ENCODE results near the gene NDOR1.

Gene NDOR1

GRCh38 chr9:137243626-137244485 is 38.4 kb downstream of the NDOR1 start:
- Histone ChIP-seq H2AFZ (ENCODE audit: low read depth, low read length, severe bottlenecking) (no peak overlapping the region), H3K9ac (ENCODE audit: low read length) (no peak overlapping the region), H3K79me2 (ENCODE audit: insufficient read depth, low read length) (peaks cover 15% of the 10 kb centered on the region), H3K9me3 (ENCODE audit: insufficient read depth, low read length) (no peaks in the 10 kb centered on the region), H3F3A (ENCODE audit: insufficient read depth) (peaks cover 7% of the 10 kb centered on the region; the same call in 1 of the 2 replicates), H3K27me3 (ENCODE audit: low read length) (no peaks in the 10 kb centered on the region), H3K4me2 (ENCODE audit: low read depth, low read length, poor library complexity, severe bottlenecking) (no peak overlapping the region), H3K36me3 (ENCODE audit: low read length) (peaks cover 8% of the 10 kb centered on the region; the same call in 1 of the 2 replicates), H3K27ac (ENCODE audit: low read depth, low read length) (no peak overlapping the region), H4K20me1 (ENCODE audit: low read depth, low read length) (peaks cover 9% of the 10 kb centered on the region; the same call in 1 of the 2 replicates), H3K4me3 (ENCODE audit: insufficient read depth, low read length, poor library complexity, severe bottlenecking) (no peak overlapping the region), H3K9me2 (replicated peaks; ENCODE audit: insufficient read depth, low read length) (no peaks in the 10 kb centered on the region)
- TF ChIP-seq EZH2phosphoT487 (conservative IDR thresholded peaks at IDR 0.05; ENCODE audit: low read length) (no peak), CTCF (IDR thresholded peaks at IDR 0.05; ENCODE audit: insufficient read depth, low read length, poor library complexity, severe bottlenecking) (no peak)

- Histone ChIP-seq H3K27me3 (ENCODE audit: low read length) (no peaks in the 10 kb centered on the region), H3K4me2 (ENCODE audit: low read depth, low read length, poor library complexity, severe bottlenecking) (no peak overlapping the region), H3K79me2 (ENCODE audit: insufficient read depth, low read length) (peaks cover 15% of the 10 kb centered on the region), H2AFZ (ENCODE audit: low read depth, low read length, severe bottlenecking) (no peak overlapping the region), H4K20me1 (ENCODE audit: low read depth, low read length) (peaks cover 9% of the 10 kb centered on the region; the same call in 1 of the 2 replicates), H3F3A (ENCODE audit: insufficient read depth) (peaks cover 7% of the 10 kb centered on the region; the same call in 1 of the 2 replicates), H3K9me2 (replicated peaks; ENCODE audit: insufficient read depth, low read length) (no peaks in the 10 kb centered on the region), H3K27ac (ENCODE audit: low read depth, low read length) (no peak overlapping the region), H3K36me3 (ENCODE audit: low read length) (peaks cover 8% of the 10 kb centered on the region; the same call in 1 of the 2 replicates), H3K9me3 (ENCODE audit: insufficient read depth, low read length) (no peaks in the 10 kb centered on the region), H3K4me3 (ENCODE audit: insufficient read depth, low read length, poor library complexity, severe bottlenecking) (no peak overlapping the region), H3K9ac (ENCODE audit: low read length) (no peak overlapping the region)
- no peak for TF ChIP-seq CTCF (IDR thresholded peaks at IDR 0.05; ENCODE audit: insufficient read depth, low read length, poor library complexity, severe bottlenecking)
- TF ChIP-seq EZH2phosphoT487 (conservative IDR thresholded peaks at IDR 0.05; ENCODE audit: low read length) = no peak
Observed at GRCh38 chr9:137244486-137245449, 39.3 kb downstream of the NDOR1 start.

GRCh38 chr9:137245450-137246421 is 40.2 kb downstream of the NDOR1 start:
- Histone ChIP-seq H3K9me3 (ENCODE audit: insufficient read depth, low read length) (no peaks in the 10 kb centered on the region), H4K20me1 (ENCODE audit: low read depth, low read length) (peaks cover 9% of the 10 kb centered on the region; the same call in 1 of the 2 replicates), H3K27ac (ENCODE audit: low read depth, low read length) (no peak overlapping the region), H3K79me2 (ENCODE audit: insufficient read depth, low read length) (peaks cover 15% of the 10 kb centered on the region), H3K4me3 (ENCODE audit: insufficient read depth, low read length, poor library complexity, severe bottlenecking) (no peak overlapping the region), H3K9me2 (replicated peaks; ENCODE audit: insufficient read depth, low read length) (no peaks in the 10 kb centered on the region), H3K4me2 (ENCODE audit: low read depth, low read length, poor library complexity, severe bottlenecking) (no peak overlapping the region), H3K9ac (ENCODE audit: low read length) (no peak overlapping the region), H3K27me3 (ENCODE audit: low read length) (no peaks in the 10 kb centered on the region), H3F3A (ENCODE audit: insufficient read depth) (peaks cover 7% of the 10 kb centered on the region; the same call in 1 of the 2 replicates), H2AFZ (ENCODE audit: low read depth, low read length, severe bottlenecking) (no peak overlapping the region), H3K36me3 (ENCODE audit: low read length) (peaks cover 8% of the 10 kb centered on the region; the same call in 1 of the 2 replicates)
- TF ChIP-seq CTCF (IDR thresholded peaks at IDR 0.05; ENCODE audit: insufficient read depth, low read length, poor library complexity, severe bottlenecking) (no peak), EZH2phosphoT487 (conservative IDR thresholded peaks at IDR 0.05; ENCODE audit: low read length) (no peak)

All from SU-DHL-6 (cell line).